Umbilical cord (tissue), 2 donors: ENCODE data around the gene ADARB1. TPM values are rescaled to one million over a fixed set of nuclear protein-coding genes. Genes with fewer than 3 reads are reported as not detected.

Experiments used
- DNase-seq: peaks from one replicate; pipeline ENCODE4 v3.0.0-alpha.2; 2015; ENCODE audit warnings: low spot score
- total RNA-seq: library from RNA; depleted of rRNA; stranded (reverse); fragments of >200 nt; gene quantifications from one replicate; pipeline ENCODE4 v1.2.3, GENCODE V29; 2014; ENCODE audit warnings: low replicate concordance; ENCODE audit not compliant: insufficient read depth

ADARB1 gene
- total RNA-seq, 1 donor from 2014 or later = 108 TPM

DNA sequence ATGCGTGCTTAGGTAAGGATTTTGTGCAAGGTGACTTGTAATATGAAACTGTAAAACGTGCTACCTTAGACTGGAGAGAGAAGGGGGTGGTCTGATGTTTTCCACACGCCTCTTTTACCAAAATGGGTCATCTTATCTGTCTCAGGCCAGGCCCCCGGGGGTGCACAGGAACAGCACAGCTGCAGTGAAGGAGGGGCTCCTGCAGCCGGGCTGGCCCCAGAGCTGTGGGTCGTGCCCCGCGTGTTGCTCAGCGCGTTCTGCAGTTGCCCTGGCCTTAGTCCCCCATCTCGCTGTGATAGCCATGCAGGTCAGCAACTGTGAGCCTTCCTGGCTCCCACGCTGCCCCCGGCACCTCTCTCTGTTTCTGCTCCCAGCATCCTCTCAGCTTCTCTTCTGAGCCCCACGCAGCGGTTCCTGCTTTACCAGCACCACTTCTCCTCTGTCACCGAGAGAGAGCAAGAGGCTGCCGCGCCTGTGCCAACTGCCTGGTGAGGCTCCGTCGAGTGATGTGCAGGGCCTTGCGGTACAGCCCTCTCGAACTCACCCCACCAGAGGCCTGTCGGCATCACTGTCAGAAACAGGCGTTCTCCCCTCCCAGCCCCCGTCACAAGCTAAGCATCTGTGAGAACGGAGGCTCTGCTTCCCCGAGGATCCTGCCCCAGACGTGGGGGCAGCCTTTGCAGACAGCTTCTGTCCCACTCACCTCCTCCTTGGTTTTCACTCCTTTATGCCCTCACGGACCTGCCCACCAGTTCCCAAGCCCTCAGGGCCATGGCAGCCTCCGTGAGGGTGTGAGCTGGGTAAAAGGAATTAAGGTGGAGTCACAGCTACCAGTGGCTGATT lies 73.3 kb downstream of the ADARB1 start:
- no peak for DNase-seq

DNA sequence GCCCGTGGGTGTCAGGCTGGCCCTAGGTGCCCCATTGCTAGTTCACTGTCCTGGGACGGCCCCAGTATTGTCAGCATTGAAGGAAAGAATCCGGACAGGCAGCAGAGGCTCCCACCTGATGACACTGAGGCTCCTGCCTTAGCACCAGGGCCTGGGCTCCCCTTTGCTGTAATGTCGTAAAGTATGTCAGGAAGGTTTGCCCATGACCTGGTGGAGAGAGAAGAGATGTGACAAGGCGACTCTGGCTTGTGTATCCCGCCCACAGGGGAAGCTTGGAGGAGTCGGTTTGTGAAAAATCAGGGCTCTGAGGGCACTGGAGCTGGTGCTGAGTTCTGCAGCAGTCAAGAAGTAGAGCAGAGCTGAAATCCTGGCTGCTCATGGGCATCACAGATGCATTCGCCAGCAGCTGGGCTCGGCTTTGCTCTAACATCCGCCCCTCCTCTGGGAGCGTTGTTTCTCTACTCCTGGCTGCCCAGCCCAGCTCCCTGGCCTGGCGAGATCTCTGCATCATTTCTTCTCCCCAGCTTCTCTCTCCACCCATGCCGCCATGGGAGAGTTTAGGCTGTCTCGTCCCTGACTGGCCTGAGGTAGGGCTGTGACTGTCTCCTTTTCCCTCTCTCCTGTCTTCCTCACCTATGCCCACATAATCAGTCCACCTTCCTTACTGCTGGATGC lies 74.1 kb downstream of the ADARB1 start:
- no peak for DNase-seq

DNA sequence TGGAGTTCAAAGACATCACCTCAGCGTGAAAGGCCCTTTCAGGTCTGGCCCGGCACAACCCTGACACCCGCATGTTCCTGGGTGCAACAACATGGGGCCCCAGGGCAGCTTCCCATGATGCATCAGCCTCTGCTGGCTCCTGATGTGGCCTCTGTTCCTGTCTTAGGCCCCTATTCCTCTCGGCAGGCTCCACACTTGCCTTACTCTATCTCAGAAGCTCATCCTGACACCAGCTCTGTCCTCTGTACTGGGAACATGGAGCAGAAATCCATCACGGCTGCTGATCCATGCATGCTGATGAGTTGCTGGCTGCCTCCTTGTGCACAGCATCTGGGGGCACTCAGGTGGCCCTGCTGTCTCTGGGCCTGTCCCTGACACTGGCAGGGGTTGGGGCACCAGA lies 74.6 kb downstream of the ADARB1 start:
- no peak for DNase-seq

DNA sequence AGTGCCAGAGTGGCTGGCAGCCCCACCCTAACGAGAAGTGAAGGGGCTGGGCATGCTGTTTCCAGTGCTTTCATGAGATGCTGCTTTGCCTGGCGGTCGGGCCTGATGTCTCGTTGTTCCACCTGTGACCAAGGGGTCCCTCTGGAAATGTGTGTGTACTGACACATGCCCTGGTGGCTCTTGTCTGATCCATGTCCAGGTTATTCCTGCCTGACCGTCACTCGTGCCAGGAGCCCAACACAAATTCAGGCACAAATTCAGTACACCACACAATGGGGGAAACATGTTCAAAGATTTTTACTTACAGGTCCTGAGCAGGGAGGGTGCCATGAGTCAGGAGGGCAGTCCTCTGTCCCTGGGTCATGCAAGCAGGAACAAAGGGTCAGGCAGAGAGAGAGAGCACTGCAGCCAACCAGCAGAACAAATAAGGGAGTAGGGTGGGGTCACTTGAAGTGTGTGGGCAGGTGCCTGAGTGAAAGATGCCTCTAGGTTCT lies 76.3 kb downstream of the ADARB1 start:
- no peak for DNase-seq

- peak; percentile 35 for DNase-seq
Observed at GRCh38 chr21:45151445-45152160, 77.2 kb downstream of the ADARB1 start.

DNA sequence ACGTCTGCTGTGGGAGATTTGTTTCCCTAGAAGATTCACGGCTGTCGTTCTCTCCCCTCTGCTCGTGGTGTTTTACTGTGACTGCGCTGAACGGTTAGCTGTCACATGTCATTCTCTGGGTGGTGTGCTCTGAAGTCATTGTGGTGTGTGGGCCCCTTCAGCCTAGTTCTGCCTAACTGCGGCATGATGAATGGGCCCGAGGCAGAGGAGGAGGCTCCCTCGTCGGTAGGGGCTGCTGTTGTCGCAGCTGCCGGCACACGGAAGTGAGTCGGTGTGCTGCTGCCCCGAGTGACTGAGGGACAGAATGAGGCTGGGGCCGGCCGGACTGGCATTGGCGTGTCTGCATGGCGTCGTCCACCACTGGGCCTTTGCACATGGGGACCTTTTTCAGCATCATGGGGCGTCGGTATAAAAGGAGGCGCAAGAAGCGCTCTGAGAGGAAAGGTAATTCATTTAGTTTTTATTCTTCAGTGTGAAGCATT lies 77.9 kb downstream of the ADARB1 start:
- peak; percentile 39 for DNase-seq

DNA sequence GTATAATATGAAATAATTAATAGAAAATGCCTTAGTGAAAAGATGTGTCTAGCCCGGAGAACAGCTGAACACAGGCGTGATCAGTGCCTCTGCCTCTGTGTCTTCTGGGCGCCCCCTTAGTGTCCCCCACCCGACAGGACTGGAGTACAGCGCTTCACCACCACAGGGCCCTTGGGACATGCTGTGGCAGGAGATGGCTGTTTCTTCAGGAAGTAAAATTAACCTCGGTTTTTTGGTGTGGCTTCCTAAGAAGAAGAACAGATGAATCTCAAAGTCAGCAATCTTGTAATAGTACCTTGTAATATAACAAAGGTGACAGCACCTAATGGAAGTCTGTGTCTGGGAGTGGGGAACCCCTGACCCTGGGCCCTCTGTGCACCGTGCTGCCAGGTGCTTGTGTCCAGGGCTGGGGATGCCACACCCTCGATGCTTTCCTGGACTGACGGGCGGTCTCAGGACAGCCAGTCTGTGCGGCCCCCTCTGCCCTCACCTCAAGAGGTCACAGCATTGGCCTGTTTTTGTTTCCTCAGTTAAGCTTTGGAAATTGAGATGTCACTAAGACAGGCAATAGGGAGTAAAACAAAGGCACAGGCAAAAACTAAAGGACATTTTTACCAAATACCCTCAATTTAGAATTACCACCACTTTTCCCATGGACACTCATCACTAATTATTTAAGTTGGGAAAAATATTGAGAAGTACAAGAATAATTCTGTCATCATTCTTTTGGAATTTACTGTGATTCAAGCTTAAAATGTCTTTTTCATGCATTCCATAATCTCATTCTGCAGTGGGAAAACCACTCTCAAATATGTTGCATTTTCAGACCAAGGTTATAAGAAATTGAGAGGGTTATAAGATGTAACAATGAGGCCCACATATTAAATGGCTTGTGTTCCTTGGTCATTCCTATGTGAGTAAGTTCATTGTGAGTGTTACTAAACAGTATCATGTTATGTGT lies 79.3 kb downstream of the ADARB1 start:
- no peak for DNase-seq

DNA sequence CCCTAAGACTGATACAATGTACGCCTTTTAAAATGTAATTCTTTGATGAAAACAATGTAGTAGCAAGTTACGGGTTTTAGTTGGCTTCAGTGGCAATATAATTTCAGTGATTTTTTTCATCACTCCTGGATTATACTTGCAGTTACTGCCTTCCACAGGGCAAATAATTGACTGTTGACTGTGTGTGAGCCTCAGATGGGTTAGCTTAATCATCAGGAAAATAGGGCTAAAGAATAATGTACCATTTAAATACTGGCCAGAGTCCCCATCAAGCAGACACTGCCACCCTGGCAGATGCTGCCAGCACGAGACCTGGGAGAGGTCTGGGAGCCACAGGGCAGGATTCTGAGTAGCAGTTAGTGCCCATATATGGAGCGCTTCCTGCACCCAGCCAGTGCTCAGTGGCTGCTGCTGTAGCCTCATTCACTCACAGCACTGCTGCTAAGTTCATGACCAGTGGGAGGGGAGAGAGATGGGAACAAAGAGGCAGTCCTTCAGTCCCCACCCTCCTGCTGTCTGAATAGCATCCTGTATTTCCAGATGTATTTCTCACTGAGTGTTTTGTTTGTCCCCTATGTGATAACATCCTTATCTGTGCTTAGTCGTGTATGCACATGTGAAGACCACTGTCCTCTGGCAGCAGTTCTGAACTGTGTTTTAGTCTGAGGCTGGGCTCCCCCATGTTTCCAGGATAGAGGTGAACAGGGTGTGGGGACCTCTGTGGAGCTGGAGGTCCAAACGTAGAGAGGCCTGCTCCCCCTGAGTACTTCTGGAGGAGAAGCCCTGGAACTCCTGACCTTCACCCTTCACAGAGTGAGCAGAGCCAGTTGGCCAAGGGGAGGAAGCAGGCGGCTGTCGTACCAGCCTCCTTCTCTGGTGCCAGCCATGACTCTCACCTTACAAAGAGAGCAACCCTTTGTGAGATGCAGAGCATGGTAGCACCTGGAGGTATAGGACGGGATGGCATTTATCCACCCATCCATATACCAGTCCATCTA lies 80.4 kb downstream of the ADARB1 start:
- peak; percentile 81 for DNase-seq

- DNase-seq = no peak
Observed at GRCh38 chr21:45155910-45156309, 81.5 kb downstream of the ADARB1 start.

- DNase-seq = no peak
Observed at GRCh38 chr21:45156459-45156858, 82.1 kb downstream of the ADARB1 start.

DNA sequence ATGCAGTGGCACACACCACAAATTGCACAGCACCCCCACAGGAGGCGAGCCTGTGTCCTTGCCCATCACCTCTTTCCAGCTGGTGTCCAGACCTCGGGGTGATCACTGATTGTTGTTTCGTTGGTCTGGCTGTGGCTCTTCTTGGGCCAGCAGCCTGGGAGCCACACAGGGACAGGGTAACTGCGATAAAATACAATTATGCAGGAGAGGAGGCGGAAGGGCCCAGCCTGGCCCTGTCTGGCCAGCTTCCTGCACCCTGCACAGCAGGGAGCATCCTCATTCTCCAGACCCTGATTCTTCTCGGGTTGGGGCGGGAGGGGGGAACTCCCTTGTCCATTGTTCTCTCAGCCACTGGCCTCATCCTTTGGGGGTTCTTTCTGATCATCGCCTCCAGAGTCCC lies 83.6 kb downstream of the ADARB1 start:
- DNase-seq = no peak

GRCh38 chr21:45158491-45159423 lies 84.4 kb downstream of the ADARB1 start:
- no peak for DNase-seq

DNA sequence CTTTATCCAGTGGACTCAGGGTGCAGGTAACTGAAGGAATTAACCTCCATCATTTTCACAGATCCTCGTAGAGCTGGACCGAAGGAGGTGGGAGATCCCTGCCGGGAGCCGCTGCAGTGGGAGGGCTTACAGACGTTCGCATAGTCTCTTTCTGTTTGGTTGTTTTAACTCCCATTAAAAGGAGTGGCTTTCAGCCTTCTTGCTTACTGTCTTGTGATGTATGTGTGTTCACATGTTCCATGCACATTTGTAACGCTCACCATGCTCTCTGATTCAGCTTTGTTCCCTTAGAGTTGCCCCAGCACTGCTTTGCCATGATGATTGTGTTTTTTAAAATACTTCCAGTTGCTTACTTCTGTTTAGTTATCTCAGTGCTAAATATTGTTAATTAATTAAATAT lies 85.8 kb downstream of the ADARB1 start:
- no peak for DNase-seq

GRCh38 chr21:45161038-45161945 lies 86.9 kb downstream of the ADARB1 start:
- no peak for DNase-seq

DNA sequence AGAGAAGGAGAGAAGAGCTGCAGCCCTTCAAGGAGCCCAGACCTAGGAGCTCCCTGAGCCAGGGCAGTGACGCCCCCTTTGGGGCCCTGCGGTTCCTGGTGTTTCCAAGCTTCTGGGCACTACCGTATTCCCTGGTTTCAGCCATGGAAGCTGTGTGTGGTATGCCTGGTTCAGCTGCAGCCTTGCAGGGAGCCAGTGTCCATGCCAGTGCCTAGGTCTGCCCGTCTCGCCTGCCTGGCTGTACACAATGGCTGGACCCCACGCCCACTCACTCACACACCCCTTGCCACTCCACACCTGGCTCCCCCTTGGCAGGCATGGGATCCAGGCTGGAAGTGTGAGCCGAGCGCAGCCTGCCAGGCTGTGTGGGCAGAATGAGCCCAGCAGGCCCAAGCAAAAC lies 87.7 kb downstream of the ADARB1 start:
- DNase-seq = no peak

- no peak for DNase-seq
Observed at GRCh38 chr21:45162809-45163208, 88.4 kb downstream of the ADARB1 start.

DNA sequence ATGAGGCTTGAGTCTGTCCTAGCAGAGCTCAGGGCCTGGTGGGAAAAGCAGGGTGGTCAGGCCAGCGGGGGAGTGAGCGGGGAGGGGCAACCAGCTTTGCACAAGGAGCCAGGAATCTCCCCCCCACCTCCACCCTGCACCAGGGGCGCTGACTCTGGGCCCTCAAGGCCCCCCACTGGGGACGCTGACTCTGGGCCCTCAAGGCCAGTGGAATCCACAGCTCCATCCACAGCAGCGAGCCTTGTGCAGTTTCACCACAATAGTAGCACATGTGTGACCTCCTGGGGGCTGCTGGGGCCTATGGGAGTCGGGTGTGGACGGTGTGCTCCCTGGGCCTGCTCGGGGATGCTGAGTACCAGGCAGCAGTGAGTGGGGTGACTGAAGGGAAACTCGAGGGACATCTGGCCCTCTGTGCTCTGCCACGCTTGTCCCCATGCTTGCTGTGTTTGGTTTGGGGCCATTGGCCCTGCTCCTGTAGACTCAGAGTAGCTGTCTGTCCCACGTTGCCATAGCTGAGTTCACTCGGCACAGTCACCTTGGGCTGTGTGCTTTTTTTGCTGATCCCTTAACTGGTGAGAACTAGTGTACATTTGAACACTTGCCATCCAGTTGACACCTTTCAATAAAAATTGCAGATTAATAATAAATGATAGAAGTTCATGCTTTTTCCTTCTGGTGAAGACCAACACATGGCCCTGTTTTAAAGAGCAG lies 89.2 kb downstream of the ADARB1 start:
- DNase-seq = no peak
